AML-193 (cell line): Measurements from ENCODE around the gene SPINDOC.
"Not testable (repeated sequence)": the region's sequence is repeated elsewhere in the genome, so short reads cannot be mapped to it uniquely, and the experiment has no call there.

Experiments
- DNase-seq, 2 experiments: peaks; one replicate each; lab custom pipeline; 2025; lab: John Stamatoyannopoulos, UW

SPINDOC gene

DNA sequence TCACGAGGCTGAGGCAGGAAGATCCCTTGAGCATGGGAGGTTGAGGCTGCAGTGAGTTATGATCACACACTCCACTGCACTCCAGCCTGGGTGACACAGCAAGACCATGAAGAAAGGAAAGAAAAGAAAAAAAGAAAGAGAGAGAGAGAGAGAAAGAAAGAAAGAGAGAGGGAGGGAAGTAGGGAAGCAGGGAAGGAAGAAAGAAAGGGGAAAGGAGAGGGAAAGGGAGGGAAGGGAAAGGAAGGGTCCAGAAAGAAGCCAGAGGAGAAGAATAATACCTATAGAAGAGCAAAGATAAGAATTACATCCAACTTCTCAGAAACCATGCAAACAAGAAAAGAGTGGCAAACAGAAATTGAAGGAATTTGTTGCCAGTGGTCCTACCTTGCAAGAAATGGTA, 27.4 kb upstream of the SPINDOC start:
- DNase-seq: no peak

DNA sequence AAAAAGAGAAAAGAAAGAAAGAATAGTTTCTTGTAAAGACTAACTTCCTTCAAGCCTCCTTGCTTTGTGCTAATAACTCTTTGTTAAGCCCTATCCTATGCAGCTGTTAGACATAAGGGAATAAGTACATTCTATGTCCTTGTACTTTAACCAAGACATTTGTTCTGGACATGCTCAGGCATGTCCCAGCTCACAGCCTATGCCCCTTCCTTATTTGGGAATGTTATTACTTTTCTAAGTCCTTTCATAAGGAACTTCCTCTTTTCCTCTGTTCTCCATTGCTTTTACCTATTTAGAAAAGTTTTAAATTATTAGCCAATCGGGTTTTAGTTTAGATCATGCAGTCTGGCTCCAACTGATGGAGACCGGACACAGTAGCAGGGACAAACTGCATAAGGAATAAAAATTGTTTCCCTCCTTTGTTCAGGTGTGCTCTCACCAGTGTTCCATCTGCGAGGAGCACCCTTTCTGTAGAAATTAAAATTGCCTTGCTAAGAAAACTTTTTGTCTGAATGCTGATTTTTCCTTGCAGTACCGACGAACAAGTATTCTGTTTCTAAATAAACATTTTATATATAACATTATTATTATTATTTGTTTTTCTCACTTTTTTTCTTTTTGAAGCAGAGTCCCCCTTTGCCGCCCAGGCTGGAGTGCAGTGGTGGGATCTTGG, 21.6 kb upstream of the SPINDOC start:
- DNase-seq: no peak

DNA sequence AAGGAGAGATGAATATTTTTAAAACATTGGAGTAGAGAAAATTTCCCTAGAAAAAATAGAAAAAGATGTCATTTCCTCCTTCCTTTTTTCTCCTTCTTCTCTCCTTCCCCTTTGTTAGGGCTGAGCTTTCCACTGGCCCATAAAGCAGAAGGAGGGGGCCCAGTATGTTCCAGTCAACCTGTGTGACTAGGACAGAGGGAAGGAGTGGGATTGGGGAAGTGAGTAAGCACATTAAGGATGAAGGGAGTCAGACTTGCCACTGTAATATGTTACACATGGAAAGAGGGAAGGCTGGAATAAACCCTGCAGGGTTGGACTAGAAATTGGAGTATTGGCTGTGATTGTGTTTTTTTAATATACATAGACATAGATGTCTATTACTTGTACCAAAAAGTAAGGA, 20.1 kb upstream of the SPINDOC start:
- no peak for DNase-seq

DNA sequence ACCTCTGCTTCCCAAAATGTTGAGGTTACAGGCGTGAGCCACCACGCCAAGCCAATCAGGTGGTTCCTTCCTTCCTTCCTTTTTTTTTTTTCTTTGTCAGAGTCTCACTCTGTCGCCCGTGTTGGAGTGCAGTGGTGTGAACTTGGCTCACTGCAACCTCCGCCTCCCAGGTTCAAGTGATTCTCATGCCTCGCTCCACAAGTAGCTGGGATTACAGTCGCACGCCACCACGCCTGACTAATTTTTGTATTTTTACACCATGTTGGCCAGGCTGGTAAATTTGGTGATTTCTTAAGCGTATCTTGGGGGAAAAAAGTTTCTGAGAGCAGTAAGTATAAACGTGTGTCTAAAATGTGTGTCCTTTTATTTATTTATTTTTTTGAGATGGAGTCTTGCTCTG, 18.2 kb upstream of the SPINDOC start:
- DNase-seq: no peak

DNA sequence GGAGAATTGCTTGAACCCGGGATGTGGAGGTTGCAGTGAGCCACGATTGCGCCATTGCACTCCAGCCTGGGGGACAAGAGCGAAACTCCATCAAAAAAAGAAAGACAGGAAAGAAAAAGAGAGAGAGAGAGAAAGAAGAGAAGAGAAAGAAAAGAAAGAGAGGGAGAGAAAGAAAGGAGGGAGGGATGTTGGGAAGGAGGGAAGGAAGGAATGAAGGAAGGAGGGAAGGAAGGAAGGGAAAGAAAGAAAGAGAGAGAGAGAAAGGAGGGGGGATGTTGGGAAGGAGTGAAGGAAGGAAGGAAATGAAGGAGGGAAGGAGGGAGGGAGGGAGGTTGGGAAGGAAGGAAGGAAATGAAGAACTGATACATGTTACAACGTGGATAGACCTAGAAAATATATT, 12.3 kb upstream of the SPINDOC start:
- no peak for DNase-seq

DNA sequence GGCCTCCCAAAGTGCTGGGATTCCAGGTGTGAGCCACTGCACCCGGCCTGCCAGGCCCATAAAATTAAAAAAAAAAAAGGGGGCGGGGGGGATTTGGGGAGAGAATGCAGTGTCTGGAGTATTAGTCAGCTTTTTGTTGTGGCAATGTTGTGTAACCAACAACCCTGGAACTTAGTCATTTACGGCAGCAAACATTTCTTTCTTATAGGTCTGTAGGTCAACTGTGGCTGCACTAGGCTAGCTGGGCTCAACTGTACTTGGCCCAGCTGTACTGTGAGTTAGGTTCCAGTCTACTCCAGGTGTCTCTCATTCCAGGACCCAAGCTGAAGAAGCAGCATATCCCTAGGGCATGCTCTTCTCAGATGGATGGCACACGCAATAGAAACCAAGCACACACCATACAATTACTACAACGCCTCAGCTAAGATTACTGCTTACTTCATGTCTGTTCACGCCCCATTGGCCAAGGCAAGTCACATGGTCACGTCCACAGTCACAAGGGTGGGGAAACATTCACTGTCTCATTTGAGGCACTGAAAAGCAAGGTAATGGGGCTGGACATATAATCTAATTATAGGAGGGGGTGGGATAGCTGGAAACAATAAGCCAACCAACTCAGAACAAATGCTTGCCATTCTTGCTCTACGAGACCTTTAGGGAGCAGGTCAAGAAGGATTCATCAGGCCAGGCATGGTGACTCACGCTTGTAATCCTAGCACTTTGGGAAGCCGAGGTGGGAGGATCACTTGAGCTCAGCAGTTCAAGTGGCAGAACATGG, 10.4 kb upstream of the SPINDOC start:
- DNase-seq: no peak

DNA sequence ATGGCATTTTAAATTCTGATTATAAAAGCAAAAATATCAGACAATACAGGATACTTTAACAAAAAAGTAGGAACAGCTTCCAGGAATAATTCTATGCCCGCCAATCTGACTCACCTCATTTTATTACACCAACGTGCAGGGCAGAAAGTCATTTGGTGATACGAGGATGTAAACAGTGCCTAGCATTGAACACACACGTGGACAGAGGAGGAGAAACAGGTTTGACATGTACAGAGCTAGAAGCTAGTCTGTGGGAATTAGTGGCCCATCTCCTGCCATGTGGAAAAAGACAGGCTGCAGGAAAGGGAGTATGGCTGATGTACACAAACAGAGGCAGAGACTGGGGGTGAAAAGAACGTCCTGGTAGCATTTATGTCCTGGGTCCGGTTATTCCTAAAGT, 9.0 kb upstream of the SPINDOC start:
- DNase-seq: no peak

DNA sequence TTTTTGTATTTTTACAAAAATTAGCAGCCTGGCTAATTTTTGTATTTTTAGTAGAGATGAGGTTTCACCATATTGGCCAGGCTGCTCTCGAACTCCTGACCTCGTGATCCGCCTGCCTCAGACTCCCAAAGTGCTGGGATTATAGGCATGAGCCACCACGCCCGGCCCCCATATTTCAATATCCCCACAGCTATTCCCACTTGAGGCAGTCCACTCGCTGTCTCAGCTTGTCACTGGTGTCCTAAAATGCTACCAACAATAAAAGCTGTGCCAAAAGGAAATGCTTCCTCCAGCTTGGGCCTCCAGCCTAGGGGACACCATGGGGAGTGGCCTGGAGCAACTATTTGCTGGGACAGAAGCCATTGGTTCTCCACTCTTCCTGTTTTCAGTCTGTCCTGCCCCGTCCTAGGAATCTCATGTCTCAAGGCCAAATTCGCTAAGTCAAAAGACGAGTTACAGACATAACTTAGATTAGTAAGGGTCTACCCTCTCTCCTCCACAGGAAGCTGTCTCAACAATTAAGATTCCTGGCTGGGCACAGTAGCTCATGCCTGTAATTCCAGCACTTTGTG, 7.3 kb upstream of the SPINDOC start:
- no peak for DNase-seq

DNA sequence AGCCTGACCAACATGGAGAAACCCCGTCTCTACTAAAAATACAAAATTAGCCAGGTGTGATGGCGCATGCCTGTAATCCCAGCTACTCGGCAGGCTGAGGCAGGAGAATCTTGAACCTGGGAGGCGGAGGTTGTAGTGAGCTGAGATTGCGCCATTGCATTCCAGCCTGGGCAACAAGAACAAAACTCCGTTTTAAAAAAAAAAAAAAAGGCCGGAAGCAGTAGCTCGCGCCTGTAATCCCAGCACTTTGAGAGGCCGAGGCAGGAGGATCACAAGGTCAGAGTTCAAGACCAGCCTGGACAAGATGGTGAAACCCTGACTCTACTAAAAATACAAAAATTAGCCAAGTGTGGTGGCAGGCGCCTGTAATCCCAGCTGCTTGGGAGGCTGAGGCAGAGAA, 2.9 kb upstream of the SPINDOC start:
- not testable (repeated sequence) for DNase-seq

DNA sequence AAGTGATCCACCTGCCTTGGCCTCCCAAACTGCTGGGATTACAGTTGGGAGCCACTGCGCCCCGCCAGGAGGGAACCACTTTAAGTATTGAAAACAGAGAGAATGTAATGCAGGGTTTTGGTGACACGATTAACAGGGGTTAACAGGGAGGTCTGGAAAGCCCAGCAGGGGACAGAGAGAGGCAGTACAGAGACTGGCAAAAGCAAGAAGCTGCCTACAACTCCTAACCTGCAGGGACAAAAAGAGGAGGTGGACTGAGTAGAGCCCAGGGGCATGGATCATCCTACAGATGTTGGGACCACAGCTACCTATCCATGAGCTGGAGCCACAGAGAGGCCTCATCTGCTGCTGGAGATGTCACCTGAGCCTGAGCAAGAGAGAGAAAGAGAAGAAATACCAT, 1.7 kb upstream of the SPINDOC start:
- DNase-seq: no peak

DNA sequence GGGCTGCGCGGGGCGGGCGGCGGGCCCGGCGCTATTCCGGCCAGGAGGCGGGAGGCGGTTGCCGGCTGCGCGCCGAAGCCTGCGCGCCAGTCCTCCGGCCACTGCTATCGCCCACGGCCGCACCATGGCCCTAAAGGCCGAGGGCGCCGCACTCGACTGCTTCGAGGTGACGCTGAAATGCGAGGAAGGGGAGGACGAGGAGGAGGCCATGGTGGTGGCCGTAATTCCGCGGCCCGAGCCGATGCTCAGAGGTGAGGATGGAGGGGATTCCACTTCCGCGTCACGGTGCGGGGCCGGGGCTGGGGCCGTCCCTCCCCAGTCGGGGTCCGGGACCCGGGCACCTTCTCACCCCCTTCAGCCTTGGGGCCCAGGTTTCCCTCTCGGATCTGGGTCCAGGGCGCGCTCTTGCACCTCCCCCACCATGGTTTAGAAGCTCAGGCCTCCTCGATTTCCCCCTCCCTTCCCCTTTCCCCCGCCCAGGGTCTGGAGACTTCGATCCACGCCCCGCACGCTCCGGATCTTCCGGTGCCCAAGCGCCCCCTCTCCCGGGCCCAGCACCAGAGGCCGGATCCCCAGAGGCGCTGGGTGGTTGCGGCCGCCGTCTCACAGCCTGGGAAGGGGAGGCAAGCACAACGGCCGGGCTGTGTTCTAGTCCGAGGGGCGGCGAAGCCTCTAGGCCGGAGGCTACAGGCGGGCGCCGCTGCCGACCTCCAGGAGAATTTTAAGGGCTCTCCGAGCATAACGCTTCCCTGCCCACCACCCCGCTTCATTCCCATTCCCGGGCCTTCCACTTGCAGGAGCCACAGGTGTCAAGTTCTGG, 517 bp downstream of the SPINDOC start:
- DNase-seq: no peak

DNA sequence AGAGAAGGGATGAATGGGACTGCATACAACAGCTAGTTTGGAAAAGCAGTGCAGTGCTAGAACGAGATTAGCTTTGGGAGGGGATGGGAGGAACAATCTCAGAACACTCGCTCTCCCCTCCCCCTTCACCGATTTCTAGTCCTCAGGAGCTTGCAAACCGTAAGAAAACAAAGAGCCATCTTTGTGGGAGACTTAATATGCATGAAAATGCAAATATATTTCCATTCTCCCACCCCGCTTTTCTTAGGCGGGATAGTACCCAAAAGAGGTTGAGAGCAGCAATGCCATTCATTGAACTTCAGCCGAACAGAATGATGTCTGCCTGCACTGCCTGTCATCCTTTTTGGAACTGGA, 1.1 kb downstream of the SPINDOC start:
- DNase-seq: no peak

DNA sequence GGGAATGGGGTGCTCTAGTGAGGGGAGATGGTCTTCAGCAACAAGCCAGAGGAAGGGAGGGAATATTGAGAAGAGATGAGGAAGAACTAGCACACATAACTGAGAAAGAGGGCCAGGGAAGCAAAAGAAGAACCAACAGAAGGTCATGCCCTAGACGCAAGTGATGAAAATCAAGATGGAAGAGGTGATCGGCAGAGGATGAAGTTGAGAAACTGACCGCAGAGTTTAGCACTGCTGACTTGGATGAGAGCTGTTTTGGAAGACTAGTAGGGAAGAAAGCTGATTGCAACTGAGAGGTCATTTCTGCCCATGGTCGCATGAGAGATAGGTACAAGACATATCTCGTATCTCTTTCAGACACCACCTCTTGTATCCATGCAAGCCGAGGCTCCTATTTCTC, 2.9 kb downstream of the SPINDOC start:
- no peak for DNase-seq

DNA sequence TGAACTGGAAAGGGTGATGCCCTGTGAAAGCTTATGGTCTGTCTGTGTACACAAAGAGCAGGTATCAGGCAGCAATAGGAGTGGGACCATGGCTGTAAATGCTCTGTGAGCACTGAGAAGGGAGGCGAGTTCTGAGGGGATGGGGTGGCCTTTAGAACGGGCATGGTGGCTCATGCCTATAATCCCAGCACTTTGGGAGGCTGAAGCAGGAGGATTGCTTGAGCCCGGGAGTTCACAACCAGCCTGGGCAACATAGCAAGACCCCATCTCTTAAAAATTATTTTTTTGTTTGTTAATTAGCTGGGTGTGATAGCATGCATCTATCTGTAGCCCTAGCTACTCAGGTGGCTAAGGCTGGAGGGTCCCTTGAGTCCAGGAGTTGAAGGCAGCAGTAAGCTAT, 3.5 kb downstream of the SPINDOC start:
- DNase-seq: no peak

DNA sequence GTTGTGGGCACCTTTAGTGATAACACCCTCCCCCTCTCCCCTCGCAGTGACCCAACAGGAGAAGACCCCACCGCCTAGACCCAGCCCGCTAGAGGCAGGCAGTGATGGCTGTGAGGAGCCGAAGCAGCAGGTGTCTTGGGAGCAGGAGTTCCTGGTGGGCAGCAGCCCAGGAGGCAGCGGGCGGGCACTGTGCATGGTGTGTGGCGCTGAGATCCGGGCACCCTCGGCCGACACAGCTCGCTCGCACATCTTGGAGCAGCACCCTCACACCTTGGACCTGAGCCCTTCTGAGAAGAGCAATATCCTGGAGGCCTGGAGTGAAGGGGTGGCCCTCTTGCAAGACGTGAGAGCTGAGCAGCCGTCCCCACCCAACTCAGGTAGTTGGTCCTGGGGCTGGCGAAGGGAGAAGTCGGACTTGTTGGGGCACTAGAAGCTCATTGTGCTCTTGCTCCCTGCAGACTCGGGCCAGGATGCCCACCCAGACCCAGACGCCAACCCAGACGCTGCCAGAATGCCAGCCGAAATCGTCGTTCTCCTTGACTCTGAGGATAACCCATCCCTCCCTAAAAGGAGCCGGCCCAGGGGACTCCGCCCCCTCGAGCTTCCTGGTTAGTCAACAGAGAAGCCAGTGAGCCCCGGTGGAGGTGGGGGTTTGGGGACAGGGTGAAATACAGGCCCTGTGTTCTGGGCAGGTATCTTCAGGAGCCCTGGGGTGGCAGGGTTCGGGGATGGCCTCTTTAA, 4.7 kb downstream of the SPINDOC start:
- no peak for DNase-seq

DNA sequence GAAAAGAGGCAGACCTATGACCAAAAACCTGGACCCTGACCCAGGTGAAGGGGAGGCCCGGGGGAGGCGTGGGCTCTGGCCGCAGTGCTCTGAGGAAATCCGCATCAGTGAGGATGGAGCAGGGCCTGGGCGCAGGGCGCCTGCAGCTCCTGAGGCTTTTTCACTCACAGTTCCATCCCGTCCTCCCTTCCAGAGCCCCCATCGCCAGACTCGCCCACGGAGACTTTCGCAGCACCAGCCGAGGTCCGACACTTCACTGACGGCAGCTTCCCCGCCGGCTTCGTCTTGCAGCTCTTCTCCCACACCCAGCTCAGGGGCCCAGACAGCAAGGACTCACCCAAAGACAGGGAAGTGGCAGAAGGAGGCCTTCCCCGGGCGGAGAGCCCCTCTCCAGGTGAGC, 5.4 kb downstream of the SPINDOC start:
- DNase-seq: no peak

DNA sequence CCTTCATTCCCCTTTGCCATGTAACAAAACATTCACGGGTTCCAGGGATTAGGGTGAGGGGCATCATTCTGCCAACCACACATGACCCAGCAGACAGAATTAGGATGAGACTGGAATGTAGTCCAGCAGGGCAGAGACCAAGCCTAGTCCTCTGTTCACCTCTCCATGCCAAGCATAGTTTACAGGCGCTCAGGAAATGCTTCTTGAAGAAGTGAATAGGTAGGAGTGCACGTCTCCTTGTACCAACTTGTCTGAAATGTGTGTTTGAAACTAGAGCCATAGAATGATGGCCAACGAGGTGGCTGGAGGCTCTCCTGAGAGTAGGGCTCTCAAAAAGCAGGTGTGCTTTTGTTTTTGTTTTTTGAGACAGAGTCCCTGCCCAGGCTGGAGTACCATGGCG, 8.2 kb downstream of the SPINDOC start:
- no peak for DNase-seq

DNA sequence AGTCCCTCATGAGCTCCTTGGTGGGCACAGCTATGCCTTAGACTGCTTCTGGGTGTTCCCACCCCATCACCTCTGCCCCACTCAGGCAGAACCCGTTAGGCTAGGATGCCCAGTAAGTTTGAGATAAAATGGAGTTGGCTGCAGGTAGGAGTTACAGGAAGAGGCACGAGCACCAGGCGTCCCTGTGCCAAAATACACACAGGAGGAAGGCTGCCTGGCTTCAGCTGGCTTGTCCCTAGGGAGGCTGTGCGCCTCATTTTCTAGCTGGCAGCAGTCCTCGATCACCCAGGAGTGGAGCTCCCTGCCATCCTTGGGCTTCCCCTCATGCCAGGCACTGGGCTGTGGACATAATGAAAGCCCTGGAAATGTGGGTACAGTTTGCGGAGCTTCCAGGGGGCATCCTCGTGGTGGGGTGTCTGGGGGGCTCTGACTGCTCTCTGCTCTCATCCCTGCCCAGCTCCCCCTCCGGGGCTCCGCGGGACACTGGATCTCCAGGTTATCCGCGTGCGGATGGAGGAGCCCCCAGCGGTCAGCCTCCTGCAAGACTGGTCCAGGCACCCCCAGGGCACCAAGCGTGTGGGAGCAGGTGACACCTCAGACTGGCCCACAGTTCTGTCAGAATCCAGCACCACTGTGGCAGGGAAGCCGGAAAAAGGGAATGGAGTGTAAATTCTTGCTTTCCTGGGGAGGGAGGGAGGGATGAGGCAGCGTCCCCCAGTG, 13.4 kb downstream of the SPINDOC start:
- no peak for DNase-seq

DNA sequence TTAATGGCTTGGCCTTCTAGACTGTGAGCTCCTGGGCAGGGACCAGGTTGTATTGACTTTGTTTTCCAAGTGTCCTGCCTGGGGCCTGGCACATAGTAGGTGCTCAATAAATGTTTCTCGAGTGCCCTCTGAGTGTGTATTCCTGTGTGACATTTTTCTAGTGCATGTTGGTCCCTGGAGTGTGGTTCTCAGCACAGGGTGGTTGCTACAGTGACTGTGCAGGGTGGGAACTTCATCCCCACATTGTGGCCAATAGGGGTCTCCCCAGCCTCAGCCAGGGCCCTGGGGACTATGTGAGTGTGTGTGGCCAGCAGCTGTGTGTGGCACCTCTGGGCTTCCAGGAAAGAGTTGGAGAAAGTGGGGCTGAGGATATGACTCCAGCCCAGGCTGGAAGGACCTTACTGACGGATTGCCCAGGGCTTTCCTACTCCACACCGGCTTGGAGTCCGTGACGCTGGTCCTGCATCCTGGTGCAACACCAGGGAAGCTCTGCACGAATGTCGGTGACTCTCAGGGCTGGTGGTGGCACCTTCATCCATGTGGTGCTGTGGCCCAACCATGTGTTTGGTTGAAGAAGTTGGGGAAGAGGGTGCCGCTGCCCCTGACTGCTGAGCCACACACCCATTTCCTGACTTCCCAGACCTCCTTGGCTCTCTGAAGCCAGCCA, 16.7 kb downstream of the SPINDOC start:
- no peak for DNase-seq

DNA sequence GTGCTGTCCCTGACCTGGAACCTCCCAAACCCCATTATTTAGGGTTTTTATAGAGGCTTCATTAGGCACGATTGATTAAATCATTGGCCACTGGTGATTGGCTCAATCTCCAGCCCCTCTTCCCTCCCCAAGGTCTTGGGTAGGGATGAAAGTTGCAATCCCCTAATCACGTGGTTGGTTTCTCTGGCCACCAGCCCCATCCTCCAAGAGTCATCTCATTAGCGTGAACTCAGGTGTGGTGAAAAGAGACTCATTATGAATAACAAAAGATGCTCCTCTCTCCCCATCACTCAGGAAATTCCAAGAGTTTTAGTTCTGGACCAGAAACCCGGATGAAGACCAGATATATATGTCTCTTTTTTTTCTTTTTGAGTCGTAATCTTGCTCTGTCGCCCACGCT, 18.1 kb downstream of the SPINDOC start:
- no peak for DNase-seq

DNA sequence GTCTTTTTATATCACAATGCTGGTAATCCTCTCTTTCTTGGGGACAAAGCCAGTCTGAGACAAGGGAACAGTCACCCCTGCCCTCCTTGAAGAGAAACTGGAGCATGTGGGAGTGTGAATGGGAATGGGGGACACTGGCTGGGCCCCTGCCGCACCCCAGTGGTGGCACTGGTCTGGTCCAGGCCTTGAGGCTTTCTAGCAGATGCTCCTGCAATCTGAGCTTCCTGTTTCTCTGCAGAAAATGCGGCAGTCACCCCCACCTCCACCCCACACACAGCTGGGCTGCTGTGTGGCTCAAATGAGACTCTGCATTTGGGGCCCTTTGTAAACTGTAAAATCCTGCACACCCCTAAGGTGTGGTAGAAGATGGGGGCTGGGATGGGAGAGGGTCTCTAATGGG, 19.1 kb downstream of the SPINDOC start:
- DNase-seq: peak in 1 of 2 experiments; percentile 19
